GM21367 (cell line): Measurements from ENCODE around the gene MTERF4.

Experiments
- ATAC-seq: cut with Tn5 transposase; IDR thresholded peaks from one replicate; pipeline ENCODE4 v1.9.1; 2021; ENCODE audit not compliant: unreplicated experiment

MTERF4 gene

DNA sequence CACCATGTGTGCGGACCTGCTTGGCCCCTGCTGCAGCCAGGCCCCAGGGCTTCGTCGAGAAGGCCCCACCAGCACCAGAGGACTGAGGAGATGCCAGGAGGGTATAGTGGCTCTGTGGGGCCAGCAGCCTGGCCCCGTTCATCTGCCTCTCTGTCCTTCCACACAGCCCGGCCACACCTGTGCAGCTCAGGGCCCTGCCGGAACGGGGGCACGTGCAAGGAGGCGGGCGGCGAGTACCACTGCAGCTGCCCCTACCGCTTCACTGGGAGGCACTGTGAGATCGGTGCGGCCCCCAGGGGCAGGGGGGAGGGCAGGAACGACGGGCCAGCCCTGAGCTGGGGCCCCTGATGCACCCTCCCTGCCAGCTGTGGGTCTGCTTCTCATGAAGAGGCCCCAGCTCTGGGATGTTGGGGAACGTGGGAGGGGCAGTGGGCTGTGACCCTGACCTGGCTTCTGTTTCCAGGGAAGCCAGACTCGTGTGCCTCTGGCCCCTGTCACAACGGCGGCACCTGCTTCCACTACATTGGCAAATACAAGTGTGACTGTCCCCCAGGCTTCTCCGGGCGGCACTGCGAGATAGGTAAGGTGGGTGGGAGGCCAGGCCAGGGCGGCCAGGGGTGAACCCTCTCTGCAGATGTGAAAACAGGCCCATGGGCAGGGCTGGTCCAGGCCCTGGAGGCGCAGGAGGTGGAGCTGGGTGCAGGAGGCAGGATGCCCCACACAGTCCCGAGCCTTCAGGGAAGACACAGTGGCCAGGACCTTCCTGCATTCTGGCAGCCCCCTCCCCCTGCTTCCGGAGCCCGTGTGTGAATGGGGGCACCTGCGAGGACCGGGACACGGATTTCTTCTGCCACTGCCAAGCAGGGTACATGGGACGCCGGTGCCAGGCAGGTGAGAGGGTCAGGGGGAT, 50.3 kb downstream of the MTERF4 start:
- no peak for ATAC-seq

GRCh38 chr2:241050624-241051577, 51.2 kb downstream of the MTERF4 start:
- ATAC-seq: no peak

- ATAC-seq: no peak
Measured at GRCh38 chr2:241049739-241050623, 52.1 kb downstream of the MTERF4 start.

- ATAC-seq: no peak
Measured at GRCh38 chr2:241048949-241049343, 53.1 kb downstream of the MTERF4 start.

GRCh38 chr2:241048149-241048948, 53.7 kb downstream of the MTERF4 start:
- ATAC-seq: no peak

DNA sequence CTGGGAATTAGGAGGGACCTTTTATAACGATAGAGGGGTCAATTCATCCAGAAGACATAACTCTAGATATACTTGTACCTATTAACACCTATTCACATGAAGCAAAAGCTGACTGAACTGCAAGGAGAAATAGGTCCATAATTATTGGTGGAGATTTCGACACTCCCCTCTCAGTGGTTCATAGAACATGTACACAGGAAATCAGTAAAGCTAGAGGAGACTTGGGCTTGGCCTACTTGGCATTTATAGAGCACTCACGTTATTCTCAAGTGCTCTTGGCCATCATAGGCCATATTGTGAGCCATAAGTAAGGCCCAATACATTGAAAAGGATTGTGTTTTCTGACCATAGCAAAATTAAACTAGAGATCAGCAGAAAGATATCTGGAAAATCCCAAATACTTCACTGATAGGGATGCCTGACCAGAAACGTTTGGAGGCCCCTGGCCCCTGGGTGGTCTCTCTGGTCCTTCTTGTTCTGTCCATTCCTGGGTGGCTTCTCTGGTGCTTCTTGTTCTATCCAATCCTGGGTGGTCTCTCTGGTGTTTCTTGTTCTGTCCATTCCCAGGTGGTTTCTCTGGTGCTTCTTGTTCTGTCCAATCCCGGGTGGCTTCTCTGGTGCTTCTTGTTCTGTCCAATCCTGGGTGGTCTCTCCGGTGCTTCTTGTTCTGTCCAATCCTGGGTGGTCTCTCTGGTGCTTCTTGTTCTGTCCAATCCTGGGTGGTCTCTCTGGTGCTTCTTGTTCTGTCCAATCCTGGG, 54.7 kb downstream of the MTERF4 start:
- ATAC-seq: no peak
